ENCODE measurements around the gene PLCB1. TPM values are rescaled to one million over a fixed set of nuclear protein-coding genes. Genes with fewer than 3 reads are reported as not detected.
"Not testable (repeated sequence)": the region's sequence is repeated elsewhere in the genome, so short reads cannot be mapped to it uniquely, and the experiment has no call there.

PLCB1 gene
- total RNA-seq, 2 experiments from 2014 or later, result 1.0 to 1.2 TPM

GRCh38 chr20:8363970-8364733, 232.1 kb downstream of the PLCB1 start:
- Mint-ChIP-seq H3K36me3 (ENCODE audit: low read depth) (no peaks in the 10 kb centered on the region), H3K9me3 (no peaks in the 10 kb centered on the region), H3K27me3 (no peaks in the 10 kb centered on the region), H3K4me1 (peaks cover 4% of the 10 kb centered on the region), H3K27ac (no peak overlapping the region), H3K4me3 (no peak overlapping the region)
- CTCF ChIA-PET, result no interaction called here
- no peak for DNase-seq
- POLR2A ChIA-PET, result no interaction called here

DNA sequence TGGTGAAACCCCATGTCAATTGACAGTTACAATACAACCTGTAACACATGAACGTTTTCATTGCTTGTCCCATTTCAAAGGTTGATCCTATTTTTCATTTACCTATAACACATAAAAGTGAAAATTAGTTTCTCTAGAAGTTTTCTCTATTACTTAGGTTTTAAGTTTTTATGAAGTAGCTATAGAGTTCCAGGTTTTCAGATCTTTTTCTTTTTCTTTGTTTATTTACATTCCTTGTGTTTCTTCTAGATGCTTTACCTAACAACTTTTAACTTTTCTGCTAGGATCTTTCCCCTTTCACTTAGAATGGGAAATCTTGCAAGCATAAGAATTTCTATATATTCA, 232.6 kb downstream of the PLCB1 start:
- Mint-ChIP-seq H3K4me1 (peaks cover 5% of the 10 kb centered on the region), H3K27me3 (no peaks in the 10 kb centered on the region), H3K9me3 (no peaks in the 10 kb centered on the region), H3K4me3 (no peak overlapping the region), H3K36me3 (ENCODE audit: low read depth) (no peaks in the 10 kb centered on the region), H3K27ac (no peak overlapping the region)
- no peak for DNase-seq
- ChIA-PET POLR2A (no interaction called here), CTCF (no interaction called here)

GRCh38 chr20:8365634-8366033, 233.6 kb downstream of the PLCB1 start:
- no peak overlapping the region for H3K27ac Mint-ChIP-seq

GRCh38 chr20:8366303-8366923, 234.3 kb downstream of the PLCB1 start:
- H3K27ac Mint-ChIP-seq, result no peak overlapping the region
- no peaks in the 10 kb centered on the region for H3K9me3 Mint-ChIP-seq
- H3K36me3 Mint-ChIP-seq (ENCODE audit: low read depth), result no peaks in the 10 kb centered on the region
- no peak overlapping the region for H3K4me3 Mint-ChIP-seq
- CTCF ChIA-PET, result no interaction called here
- POLR2A ChIA-PET, result no interaction called here
- H3K4me1 Mint-ChIP-seq, result peaks cover 5% of the 10 kb centered on the region
- no peak for DNase-seq
- no peaks in the 10 kb centered on the region for H3K27me3 Mint-ChIP-seq

More at GRCh38 chr20:8365634-8366033, 233.6 kb downstream of the PLCB1 start:
- no peak for DNase-seq
- ChIA-PET CTCF (no interaction called here), POLR2A (no interaction called here)
- Mint-ChIP-seq H3K4me1 (peaks cover 5% of the 10 kb centered on the region), H3K4me3 (no peak overlapping the region), H3K9me3 (no peaks in the 10 kb centered on the region), H3K27me3 (no peaks in the 10 kb centered on the region), H3K36me3 (ENCODE audit: low read depth) (no peaks in the 10 kb centered on the region)

DNA sequence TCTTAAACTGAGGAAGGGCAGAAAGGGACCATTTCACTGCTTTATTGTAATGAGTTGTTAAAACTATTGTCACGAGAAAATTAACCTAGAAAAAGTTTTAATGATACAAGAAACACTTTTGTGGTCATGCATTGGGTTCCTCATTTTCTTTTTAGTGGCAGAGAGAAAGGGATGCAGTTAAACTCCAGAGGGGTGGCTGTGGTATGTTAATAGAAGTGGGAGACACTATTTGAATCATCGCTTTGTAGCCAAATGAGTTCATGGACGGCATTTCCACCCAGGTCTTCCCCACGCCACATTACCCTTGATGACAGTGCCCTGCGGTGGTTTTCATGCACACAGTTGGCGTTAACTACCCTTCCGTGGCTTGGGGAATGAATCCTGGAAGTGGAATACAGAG, 235.6 kb downstream of the PLCB1 start:
- Mint-ChIP-seq H3K27ac (no peak overlapping the region), H3K4me1 (peaks cover 5% of the 10 kb centered on the region), H3K27me3 (no peaks in the 10 kb centered on the region), H3K9me3 (no peaks in the 10 kb centered on the region), H3K4me3 (no peak overlapping the region), H3K36me3 (ENCODE audit: low read depth) (no peaks in the 10 kb centered on the region)
- DNase-seq, result no peak
- ChIA-PET POLR2A (no interaction called here), CTCF (no interaction called here)

DNA sequence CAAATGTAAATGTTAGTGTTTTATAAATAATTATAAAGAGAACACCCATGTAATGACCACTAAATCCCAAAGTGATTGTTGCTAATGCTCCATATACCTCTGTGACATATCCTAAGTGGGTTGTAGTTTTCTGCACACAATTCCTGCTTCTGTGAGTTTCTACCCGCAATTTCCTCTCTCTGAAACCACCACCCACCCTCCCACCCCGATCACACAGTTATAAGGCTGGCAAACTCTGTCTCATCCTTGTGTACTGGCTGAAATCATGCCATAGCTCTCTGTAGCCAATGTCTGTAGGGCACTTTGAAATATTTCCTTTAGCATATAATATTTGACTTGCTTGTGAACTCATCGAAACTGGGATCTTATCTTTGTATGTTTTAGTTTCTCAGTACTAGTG, 236.6 kb downstream of the PLCB1 start:
- no peak for DNase-seq
- Mint-ChIP-seq H3K27me3 (no peaks in the 10 kb centered on the region), H3K4me1 (peaks cover 5% of the 10 kb centered on the region), H3K4me3 (no peak overlapping the region), H3K27ac (no peak overlapping the region), H3K36me3 (ENCODE audit: low read depth) (no peaks in the 10 kb centered on the region), H3K9me3 (no peaks in the 10 kb centered on the region)
- ChIA-PET CTCF (no interaction called here), POLR2A (no interaction called here)

DNA sequence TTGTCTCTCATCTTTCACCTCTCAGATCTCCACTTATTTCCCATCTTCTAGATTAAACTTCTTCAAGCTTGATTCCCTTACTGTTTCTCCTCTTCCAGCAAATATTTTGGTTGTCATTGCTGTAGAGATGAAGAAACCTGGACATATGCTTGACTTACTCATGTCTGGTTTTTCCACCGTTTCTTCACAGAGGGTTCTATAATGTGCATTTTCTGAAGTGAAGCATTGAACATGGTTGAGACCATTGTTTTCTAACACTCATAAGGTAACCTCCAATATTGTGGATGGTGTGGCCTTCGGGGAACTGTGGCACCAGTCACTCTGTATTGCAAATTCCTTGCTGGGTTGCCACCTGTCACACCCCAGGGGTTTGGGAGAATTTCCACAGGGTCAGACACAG, 237.2 kb downstream of the PLCB1 start:
- no peaks in the 10 kb centered on the region for H3K36me3 Mint-ChIP-seq (ENCODE audit: low read depth)
- no peak overlapping the region for H3K4me3 Mint-ChIP-seq
- ChIA-PET POLR2A (no interaction called here), CTCF (no interaction called here)
- no peak overlapping the region for H3K27ac Mint-ChIP-seq
- peaks cover 5% of the 10 kb centered on the region for H3K4me1 Mint-ChIP-seq
- H3K27me3 Mint-ChIP-seq, result no peaks in the 10 kb centered on the region
- H3K9me3 Mint-ChIP-seq, result no peaks in the 10 kb centered on the region
- no peak for DNase-seq

DNA sequence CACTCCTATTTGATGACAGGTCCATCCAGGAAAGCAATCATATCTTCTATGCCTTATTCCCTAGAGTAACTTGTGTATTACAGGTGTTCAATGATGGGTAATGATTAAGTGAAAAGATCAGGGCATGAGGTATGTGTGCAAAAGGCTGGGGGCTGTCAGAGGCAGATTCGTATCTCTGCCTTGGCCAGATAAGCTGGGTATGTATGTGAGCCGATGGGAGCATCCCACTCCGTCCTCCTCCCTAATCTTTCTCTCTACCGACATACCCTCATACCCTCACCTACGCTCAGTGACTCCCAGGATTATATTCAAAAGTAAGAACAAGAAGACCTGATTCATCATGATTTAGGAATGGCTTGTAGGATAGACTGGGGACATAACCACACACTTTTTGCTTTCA, 238.7 kb downstream of the PLCB1 start:
- CTCF ChIA-PET, result no interaction called here
- DNase-seq, result no peak
- peaks cover 5% of the 10 kb centered on the region for H3K4me1 Mint-ChIP-seq
- no peaks in the 10 kb centered on the region for H3K36me3 Mint-ChIP-seq (ENCODE audit: low read depth)
- H3K27me3 Mint-ChIP-seq, result no peaks in the 10 kb centered on the region
- no peak overlapping the region for H3K27ac Mint-ChIP-seq
- POLR2A ChIA-PET, result no interaction called here
- H3K4me3 Mint-ChIP-seq, result no peak overlapping the region
- H3K9me3 Mint-ChIP-seq, result no peaks in the 10 kb centered on the region

- no peak for DNase-seq
- no peaks in the 10 kb centered on the region for H3K36me3 Mint-ChIP-seq (ENCODE audit: low read depth)
- no peaks in the 10 kb centered on the region for H3K9me3 Mint-ChIP-seq
- no peak overlapping the region for H3K4me3 Mint-ChIP-seq
- CTCF ChIA-PET, result no interaction called here
- POLR2A ChIA-PET, result no interaction called here
- no peak overlapping the region for H3K27ac Mint-ChIP-seq
- H3K27me3 Mint-ChIP-seq, result no peaks in the 10 kb centered on the region
- peaks cover 5% of the 10 kb centered on the region for H3K4me1 Mint-ChIP-seq
Observed at GRCh38 chr20:8372824-8373380, 240.8 kb downstream of the PLCB1 start.

- Mint-ChIP-seq H3K9me3 (no peaks in the 10 kb centered on the region), H3K4me1 (peaks cover 5% of the 10 kb centered on the region), H3K36me3 (ENCODE audit: low read depth) (no peaks in the 10 kb centered on the region), H3K4me3 (no peak overlapping the region), H3K27ac (no peak overlapping the region), H3K27me3 (no peaks in the 10 kb centered on the region)
- POLR2A ChIA-PET, result no interaction called here
- no peak for DNase-seq
- CTCF ChIA-PET, result no interaction called here
Observed at GRCh38 chr20:8373579-8373978, 241.5 kb downstream of the PLCB1 start.

DNA sequence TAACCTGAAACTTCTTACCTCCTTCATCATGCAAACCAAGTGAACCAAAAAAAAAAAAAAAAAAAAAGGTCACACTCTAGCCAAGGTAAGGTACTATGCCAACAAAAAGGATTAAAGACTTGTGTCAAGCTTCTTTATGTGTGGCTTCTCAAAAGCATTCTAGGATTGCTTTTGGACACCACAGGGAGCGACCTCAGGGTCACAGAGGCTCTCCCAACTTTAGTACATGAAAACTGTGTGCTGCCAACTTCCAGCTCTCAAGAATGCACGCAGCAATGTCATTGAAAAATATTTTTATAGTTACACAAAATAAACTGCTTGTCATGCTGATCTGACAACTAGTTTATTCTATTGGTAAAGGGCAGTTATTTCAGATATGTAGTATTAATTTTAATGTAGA, 243.8 kb downstream of the PLCB1 start:
- Mint-ChIP-seq H3K4me1 (no peaks in the 10 kb centered on the region), H3K36me3 (ENCODE audit: low read depth) (no peaks in the 10 kb centered on the region), H3K27ac (no peak overlapping the region), H3K27me3 (no peaks in the 10 kb centered on the region), H3K4me3 (no peak overlapping the region), H3K9me3 (no peaks in the 10 kb centered on the region)
- CTCF ChIA-PET, result interaction anchor here (1.1 kb wide), 1 partner anchor 42 kb away, joined by 3 read pairs; no protein-coding TSS in a partner anchor
- DNase-seq, result no peak
- POLR2A ChIA-PET, result no interaction called here

- H3K4me1 Mint-ChIP-seq, result no peaks in the 10 kb centered on the region
- DNase-seq, result no peak
- CTCF ChIA-PET, result interaction anchor here (1.1 kb wide), 1 partner anchor 43 kb away, joined by 3 read pairs; no protein-coding TSS in a partner anchor
- POLR2A ChIA-PET, result no interaction called here
- H3K9me3 Mint-ChIP-seq, result no peaks in the 10 kb centered on the region
- no peaks in the 10 kb centered on the region for H3K36me3 Mint-ChIP-seq (ENCODE audit: low read depth)
- H3K27me3 Mint-ChIP-seq, result peaks cover 2% of the 10 kb centered on the region
- H3K4me3 Mint-ChIP-seq, result no peak overlapping the region
- H3K27ac Mint-ChIP-seq, result no peak overlapping the region
Observed at GRCh38 chr20:8376940-8377339, 244.9 kb downstream of the PLCB1 start.

DNA sequence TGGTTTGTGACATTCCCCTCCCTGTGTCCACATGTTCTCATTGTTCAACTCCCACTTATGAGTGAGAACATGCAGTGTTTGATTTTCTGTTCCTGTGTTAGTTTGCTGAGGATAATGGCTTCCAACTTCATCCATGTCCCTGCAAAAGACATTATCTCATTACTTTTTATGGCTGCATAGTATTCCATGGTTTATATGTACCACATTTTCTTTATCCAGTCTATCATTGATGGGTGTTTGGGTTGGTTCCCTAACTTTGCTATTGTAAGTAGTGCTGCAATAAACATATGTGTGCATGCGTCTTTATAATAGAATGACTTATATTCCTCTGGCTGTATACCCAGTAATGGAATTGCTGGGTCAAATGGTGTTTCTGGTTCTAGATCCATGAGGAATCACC, 247.1 kb downstream of the PLCB1 start:
- H3K27me3 Mint-ChIP-seq; H3K4me3 Mint-ChIP-seq; H3K36me3 Mint-ChIP-seq (ENCODE audit: low read depth); H3K27ac Mint-ChIP-seq; H3K4me1 Mint-ChIP-seq; POLR2A ChIA-PET; H3K9me3 Mint-ChIP-seq; DNase-seq; CTCF ChIA-PET: not testable (repeated sequence)

GRCh38 chr20:8385247-8385646, 253.2 kb downstream of the PLCB1 start:
- H3K27ac Mint-ChIP-seq, result no peak overlapping the region
- no peaks in the 10 kb centered on the region for H3K4me1 Mint-ChIP-seq
- H3K4me3 Mint-ChIP-seq, result no peak overlapping the region
- ChIA-PET CTCF (no interaction called here), POLR2A (no interaction called here)
- H3K9me3 Mint-ChIP-seq, result no peaks in the 10 kb centered on the region
- no peak for DNase-seq
- peaks cover 2% of the 10 kb centered on the region for H3K27me3 Mint-ChIP-seq
- H3K36me3 Mint-ChIP-seq (ENCODE audit: low read depth), result no peaks in the 10 kb centered on the region
